Karpas-422 (cell line): ENCODE measurements around the gene RREB1. TPM values are rescaled to one million over a fixed set of nuclear protein-coding genes. Genes with fewer than 3 reads are reported as not detected.

Experiments
- DNase-seq: peaks from one replicate; pipeline ENCODE4 v3.0.0-alpha.2; 2015
- H2AFZ ChIP-seq: fragments of 200-600 bp; sonication (generic); 2 replicates; pipeline ENCODE4 v1.6.1; 2014; ENCODE audit warnings: antibody characterized with exemption, low read length, mixed read lengths
- H3K27ac ChIP-seq: fragments of 200-600 bp; sonication (generic); 2 replicates; pipeline ENCODE4 v1.5.1; 2014; ENCODE audit warnings: mild to moderate bottlenecking, low read length, moderate library complexity
- H3K27me3 ChIP-seq: fragments of 200-600 bp; sonication (generic); 2 replicates; pipeline ENCODE4 v1.6.1; 2014; ENCODE audit warnings: low read length, mixed read lengths
- H3K36me3 ChIP-seq: fragments of 200-600 bp; sonication (generic); 2 replicates; pipeline ENCODE4 v1.6.1; 2014; ENCODE audit warnings: low read length, mixed read lengths; ENCODE audit not compliant: insufficient read depth
- H3K4me1 ChIP-seq: fragments of 200-600 bp; sonication (generic); 2 replicates; pipeline ENCODE4 v1.6.1; 2014; ENCODE audit warnings: mild to moderate bottlenecking, low read length, mixed read lengths
- H3K4me2 ChIP-seq: fragments of 200-600 bp; sonication (generic); 2 replicates; pipeline ENCODE4 v1.6.1; 2014; ENCODE audit warnings: low read length, low read depth, mild to moderate bottlenecking; ENCODE audit not compliant: poor library complexity, severe bottlenecking
- H3K4me3 ChIP-seq: fragments of 200-600 bp; sonication (generic); 2 replicates; pipeline ENCODE4 v1.5.1; 2014; ENCODE audit warnings: mild to moderate bottlenecking, antibody characterized with exemption, low read length, mixed read lengths
- H3K79me2 ChIP-seq: fragments of 200-600 bp; sonication (generic); 2 replicates; pipeline ENCODE4 v1.6.1; 2014; ENCODE audit warnings: mild to moderate bottlenecking, low read length, mixed read lengths
- H3K9ac ChIP-seq: fragments of 200-600 bp; sonication (generic); 2 replicates; pipeline ENCODE4 v1.6.0; 2014; ENCODE audit warnings: low read length
- H3K9me2 ChIP-seq: fragments of 200-600 bp; sonication (generic), shearing (Covaris generic); replicated peaks from 2 replicates; pipeline ENCODE4 v1.6.0; 2014; ENCODE audit warnings: mild to moderate bottlenecking, low read length, moderate library complexity; ENCODE audit not compliant: insufficient read depth
- H3K9me3 ChIP-seq: fragments of 300-700, 200-600 bp; sonication (generic); 2 replicates; pipeline ENCODE4 v1.6.1; 2014; ENCODE audit warnings: low read length, mixed read lengths
- H4K20me1 ChIP-seq: fragments of 200-600 bp; sonication (generic); 2 replicates; pipeline ENCODE4 v1.6.1; 2014; ENCODE audit warnings: mild to moderate bottlenecking, antibody characterized with exemption, low read length, low read depth; ENCODE audit not compliant: insufficient read depth
- total RNA-seq: library from RNA; depleted of rRNA; stranded (reverse); fragments of >200 nt; shearing (Covaris generic); gene quantifications from 2 replicates; pipeline ENCODE4 v1.2.3, GENCODE V29; 2014; ENCODE audit warnings: low replicate concordance

The RREB1 gene
- total RNA-seq, 1 experiment from 2014 or later: 5.0 TPM

DNA sequence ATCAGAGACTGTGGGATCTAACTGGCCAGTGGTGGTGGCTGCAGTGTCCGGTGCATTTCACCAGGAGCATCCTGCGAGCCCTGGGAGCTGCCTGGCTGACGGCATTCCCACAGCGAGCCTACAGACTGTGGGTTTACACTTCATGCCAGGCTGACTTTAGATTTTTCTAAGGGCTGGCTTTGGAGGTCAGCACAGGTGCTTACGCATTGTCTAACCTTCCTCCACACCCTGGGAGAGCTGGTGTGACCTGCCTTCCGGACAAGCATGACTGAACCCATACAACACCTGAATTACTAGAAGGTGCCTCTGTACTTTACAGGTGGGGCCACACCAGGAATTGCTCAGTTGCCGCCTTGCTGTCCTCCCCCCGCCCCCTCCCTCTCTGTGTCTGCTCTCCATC is 96.2 kb downstream of the RREB1 start:
- H3K4me3 ChIP-seq: no peak overlapping the region
- no peaks in the 10 kb centered on the region for H3K36me3 ChIP-seq
- no peaks in the 10 kb centered on the region for H3K9me2 ChIP-seq
- H3K9ac ChIP-seq: no peak overlapping the region
- H3K4me1 ChIP-seq: peaks cover 21% of the 10 kb centered on the region
- no peak overlapping the region for H2AFZ ChIP-seq
- H3K4me2 ChIP-seq: no peak overlapping the region
- DNase-seq: no peak
- no peaks in the 10 kb centered on the region for H3K27me3 ChIP-seq
- H3K79me2 ChIP-seq: no peaks in the 10 kb centered on the region
- no peaks in the 10 kb centered on the region for H3K9me3 ChIP-seq
- H3K27ac ChIP-seq: no peak overlapping the region
- H4K20me1 ChIP-seq: peaks cover 52% of the 10 kb centered on the region

DNA sequence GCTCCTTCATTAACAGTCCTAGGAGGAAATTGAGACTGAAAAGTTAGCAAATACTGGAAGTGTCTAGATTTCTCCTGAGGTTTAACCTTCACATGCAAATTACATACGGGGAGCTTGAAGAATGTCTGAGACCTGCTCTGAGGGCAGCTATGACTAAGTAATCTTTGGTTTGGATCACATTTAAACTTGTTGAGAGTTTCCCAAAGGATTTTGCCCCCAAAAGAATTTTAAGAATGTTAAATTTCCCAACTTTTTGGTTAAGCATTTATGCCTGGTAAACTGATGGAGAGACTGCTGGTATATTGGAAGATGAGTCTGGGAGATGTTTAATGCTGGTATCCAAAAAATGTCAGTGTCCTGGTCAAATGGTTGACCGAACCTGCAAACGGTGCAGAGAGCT is 97.0 kb downstream of the RREB1 start:
- no peak overlapping the region for H3K27ac ChIP-seq
- H3K4me2 ChIP-seq: peak overlapping the region; percentile 21
- H3K4me3 ChIP-seq: no peak overlapping the region
- no peaks in the 10 kb centered on the region for H3K9me3 ChIP-seq
- H3K27me3 ChIP-seq: no peaks in the 10 kb centered on the region
- no peak for DNase-seq
- H4K20me1 ChIP-seq: peaks cover 52% of the 10 kb centered on the region
- no peak overlapping the region for H2AFZ ChIP-seq
- no peak overlapping the region for H3K9ac ChIP-seq
- H3K36me3 ChIP-seq: no peaks in the 10 kb centered on the region
- H3K9me2 ChIP-seq: no peaks in the 10 kb centered on the region
- peaks cover 21% of the 10 kb centered on the region for H3K4me1 ChIP-seq
- H3K79me2 ChIP-seq: no peaks in the 10 kb centered on the region

DNA sequence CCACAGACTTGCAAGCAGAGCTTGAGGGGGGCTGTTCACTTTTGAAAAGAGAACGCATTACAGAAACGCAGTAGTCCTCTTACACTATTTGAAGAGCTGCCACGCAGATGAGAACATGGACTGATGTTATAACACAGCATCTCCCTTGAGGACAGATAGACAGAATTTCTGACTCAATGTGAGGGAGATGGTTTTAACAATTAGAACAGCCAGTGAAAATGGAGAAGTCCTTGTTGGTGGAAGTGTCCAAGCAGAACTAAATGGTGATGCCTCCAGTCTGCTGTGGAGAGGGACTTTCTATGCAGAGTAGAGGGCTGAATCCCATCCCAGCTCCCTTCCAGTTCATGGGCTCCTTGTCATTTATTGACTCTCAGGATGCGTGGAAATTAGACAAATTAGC is 100.0 kb downstream of the RREB1 start:
- Histone ChIP-seq H3K27ac (no peak overlapping the region), H2AFZ (no peak overlapping the region), H3K4me1 (peaks cover 15% of the 10 kb centered on the region), H4K20me1 (peaks cover 45% of the 10 kb centered on the region), H3K36me3 (no peaks in the 10 kb centered on the region), H3K9me3 (no peaks in the 10 kb centered on the region), H3K79me2 (no peaks in the 10 kb centered on the region), H3K9ac (no peak overlapping the region), H3K4me2 (no peak overlapping the region), H3K9me2 (no peaks in the 10 kb centered on the region), H3K4me3 (no peak overlapping the region), H3K27me3 (no peaks in the 10 kb centered on the region)
- no peak for DNase-seq

DNA sequence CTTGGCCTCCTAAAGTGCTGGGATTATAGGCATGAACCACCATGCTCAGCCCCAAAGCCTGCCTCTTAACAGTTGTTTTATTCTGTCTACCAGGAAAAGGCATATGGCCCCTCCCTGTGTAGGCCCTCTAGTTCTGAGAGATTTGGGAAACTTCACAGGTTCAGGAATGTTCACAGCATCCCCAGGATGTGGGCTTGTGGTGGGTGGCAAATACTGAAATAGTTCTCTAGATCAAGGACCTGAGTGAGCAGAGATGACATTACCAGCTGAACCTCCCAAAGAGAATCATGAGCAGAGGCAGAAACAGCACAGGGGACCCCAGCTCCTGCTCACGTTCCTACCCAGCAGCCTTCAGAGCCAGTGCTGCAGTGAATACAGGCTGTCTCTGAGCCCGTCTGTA is 105.7 kb downstream of the RREB1 start:
- no peak overlapping the region for H3K9ac ChIP-seq
- H3K4me3 ChIP-seq: no peak overlapping the region
- H3K36me3 ChIP-seq: no peaks in the 10 kb centered on the region
- no peaks in the 10 kb centered on the region for H3K9me2 ChIP-seq
- no peaks in the 10 kb centered on the region for H3K9me3 ChIP-seq
- no peak overlapping the region for H3K4me2 ChIP-seq
- no peaks in the 10 kb centered on the region for H3K27me3 ChIP-seq
- no peak for DNase-seq
- H2AFZ ChIP-seq: no peak overlapping the region
- no peaks in the 10 kb centered on the region for H3K4me1 ChIP-seq
- H3K27ac ChIP-seq: no peak overlapping the region
- peaks cover 3% of the 10 kb centered on the region; the same call in 1 of the 2 replicates for H4K20me1 ChIP-seq
- H3K79me2 ChIP-seq: no peaks in the 10 kb centered on the region

DNA sequence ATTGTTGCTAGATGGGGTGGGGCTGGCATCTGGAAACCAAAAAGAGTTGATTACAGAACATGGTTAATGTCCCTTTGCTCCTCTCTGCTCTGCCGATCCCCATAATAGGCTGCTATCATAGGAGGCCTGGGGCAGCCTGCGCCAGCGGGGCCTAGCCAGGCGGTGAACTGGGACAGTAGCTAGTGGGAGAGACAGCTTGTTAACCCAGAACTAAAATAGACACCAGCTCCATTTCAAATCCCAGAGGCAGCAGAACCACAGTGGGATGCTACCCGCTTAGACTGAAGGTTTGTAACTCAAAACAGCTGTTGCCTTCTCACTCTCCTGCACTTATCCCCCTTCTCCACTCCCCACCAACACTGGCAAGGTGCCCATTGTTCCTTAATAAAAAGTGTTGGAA is 106.7 kb downstream of the RREB1 start:
- no peak overlapping the region for H2AFZ ChIP-seq
- H3K9me2 ChIP-seq: no peaks in the 10 kb centered on the region

DNA sequence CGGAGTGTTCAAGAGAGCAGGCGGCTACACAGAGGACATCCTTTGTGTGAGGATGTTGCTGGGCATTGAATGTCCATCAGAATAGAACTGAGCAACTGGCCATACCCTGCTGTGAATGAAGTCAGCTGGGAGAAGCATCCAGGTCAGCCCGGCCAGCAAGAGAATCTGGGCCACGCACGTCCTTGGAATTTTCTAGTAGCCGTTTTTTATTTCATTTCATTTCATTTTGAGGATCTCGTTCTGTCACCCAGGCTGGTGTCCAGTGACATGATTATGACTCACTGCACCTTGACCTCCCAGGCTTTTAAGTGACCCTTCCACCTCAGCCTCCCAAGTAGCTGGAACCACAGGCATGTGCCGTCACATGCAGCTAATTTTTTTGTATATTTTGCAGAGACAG is 107.4 kb downstream of the RREB1 start:
- no peak overlapping the region for H3K9ac ChIP-seq

More for the DNA sequence above, 106.7 kb downstream of the RREB1 start:
- H3K9ac ChIP-seq: no peak overlapping the region
- H3K79me2 ChIP-seq: no peaks in the 10 kb centered on the region
- no peak for DNase-seq
- H4K20me1 ChIP-seq: no peaks in the 10 kb centered on the region
- no peaks in the 10 kb centered on the region for H3K9me3 ChIP-seq
- H3K27me3 ChIP-seq: no peaks in the 10 kb centered on the region
- H3K4me3 ChIP-seq: no peak overlapping the region
- no peak overlapping the region for H3K4me2 ChIP-seq
- H3K4me1 ChIP-seq: no peaks in the 10 kb centered on the region
- no peak overlapping the region for H3K27ac ChIP-seq
- H3K36me3 ChIP-seq: no peaks in the 10 kb centered on the region

DNA sequence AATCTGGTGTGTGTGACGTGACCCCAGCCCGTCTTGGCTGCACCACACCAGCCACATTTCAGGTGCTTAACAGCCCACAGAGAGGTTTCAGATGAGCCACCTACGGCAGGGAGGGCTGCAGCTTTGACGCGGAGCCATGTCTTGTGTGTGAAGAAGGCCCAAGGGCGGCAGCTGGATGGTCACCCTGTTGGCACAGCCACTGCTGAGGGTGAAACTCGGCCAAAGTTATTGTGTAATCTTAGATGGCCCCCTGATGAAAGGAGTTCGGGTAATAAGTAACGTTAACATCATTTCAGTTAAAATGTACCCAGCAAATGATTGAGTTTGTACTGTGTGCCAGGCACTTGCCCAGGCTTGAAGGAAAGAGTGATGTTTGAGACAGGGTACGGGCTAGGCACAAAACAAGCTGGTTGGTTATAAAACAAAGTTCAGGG is 108.1 kb downstream of the RREB1 start:
- Histone ChIP-seq H3K27me3 (no peaks in the 10 kb centered on the region), H3K36me3 (no peaks in the 10 kb centered on the region), H3K4me1 (no peaks in the 10 kb centered on the region), H3K9me3 (no peaks in the 10 kb centered on the region), H3K9ac (no peak overlapping the region), H4K20me1 (0 out of 2 replicates have a peak, but pooled peaks cover 3% of the 10 kb centered on the region), H3K4me3 (no peak overlapping the region), H3K27ac (no peak overlapping the region), H3K9me2 (no peaks in the 10 kb centered on the region), H2AFZ (no peak overlapping the region), H3K79me2 (no peaks in the 10 kb centered on the region), H3K4me2 (no peak overlapping the region)
- DNase-seq: no peak

More for the DNA sequence above, 107.4 kb downstream of the RREB1 start:
- H4K20me1 ChIP-seq: 0 out of 2 replicates have a peak, but pooled peaks cover 3% of the 10 kb centered on the region
- no peak overlapping the region for H3K4me2 ChIP-seq
- no peak overlapping the region for H3K4me3 ChIP-seq
- no peaks in the 10 kb centered on the region for H3K36me3 ChIP-seq
- no peaks in the 10 kb centered on the region for H3K27me3 ChIP-seq
- H3K4me1 ChIP-seq: no peaks in the 10 kb centered on the region
- no peaks in the 10 kb centered on the region for H3K9me2 ChIP-seq
- no peaks in the 10 kb centered on the region for H3K9me3 ChIP-seq
- no peak for DNase-seq
- H2AFZ ChIP-seq: no peak overlapping the region
- no peak overlapping the region for H3K27ac ChIP-seq
- H3K79me2 ChIP-seq: no peaks in the 10 kb centered on the region

DNA sequence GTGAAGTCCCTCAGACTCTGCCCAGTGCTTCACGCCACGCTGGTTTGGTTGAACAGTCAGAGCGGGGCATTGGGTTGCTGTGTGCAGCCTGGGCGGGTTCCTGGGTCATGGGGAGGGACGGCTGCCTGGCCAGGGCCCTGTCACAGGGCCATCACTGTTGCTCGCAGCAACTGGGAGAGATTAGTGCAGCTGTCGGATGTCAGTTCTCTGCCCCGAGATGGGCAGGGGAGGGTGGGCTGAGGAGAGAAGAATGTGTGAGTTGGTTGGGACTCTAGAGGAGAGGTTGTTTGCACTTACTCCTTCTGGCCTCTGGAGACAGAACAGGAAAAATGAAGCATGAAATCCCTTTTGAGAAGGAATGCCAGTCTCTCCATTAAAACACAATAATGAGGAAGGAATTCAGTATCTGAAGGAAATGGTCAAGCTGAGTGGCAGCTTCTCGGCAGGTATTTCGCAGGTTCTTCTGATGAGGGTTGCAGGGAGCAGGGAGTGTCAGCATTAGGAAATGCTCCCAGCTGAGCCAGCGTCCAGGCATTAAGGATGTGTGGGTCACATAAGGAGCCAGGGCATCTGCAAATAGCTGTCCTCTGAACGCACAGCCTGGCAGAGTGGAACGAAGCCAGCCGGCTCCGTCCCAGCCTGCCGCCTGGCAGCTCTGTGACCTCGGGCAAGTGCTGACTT is 109.3 kb downstream of the RREB1 start:
- Histone ChIP-seq H3K4me2 (no peak overlapping the region), H4K20me1 (0 out of 2 replicates have a peak, but pooled peaks cover 3% of the 10 kb centered on the region), H3K9me3 (no peaks in the 10 kb centered on the region), H3K4me1 (no peaks in the 10 kb centered on the region), H3K79me2 (no peaks in the 10 kb centered on the region), H2AFZ (no peak overlapping the region), H3K36me3 (no peaks in the 10 kb centered on the region), H3K9ac (no peak overlapping the region), H3K9me2 (no peaks in the 10 kb centered on the region), H3K4me3 (no peak overlapping the region), H3K27ac (no peak overlapping the region), H3K27me3 (no peaks in the 10 kb centered on the region)
- DNase-seq: no peak
